HepG2 (cell line): ENCODE measurements around the gene CAPN14. TPM values are rescaled to one million over a fixed set of nuclear protein-coding genes. Genes with fewer than 3 reads are reported as not detected.

Source experiments
- ATAC-seq: fragments of 200-7000 bp; cut with Tn5 transposase; 3 replicates; pipeline ENCODE4 v1.9.1; 2020; ENCODE audit warnings: mild to moderate bottlenecking, moderate library complexity
- BruUV-seq: library from RNA; stranded (reverse); fragments of 400-500 nt; replicated peaks from 2 replicates; lab custom pipeline; 2021; lab: Mats Ljungman, UMichigan
- CTCF ChIA-PET: fragments of 300-600 bp; formaldehyde crosslinking; extraction: SDS; loops from one replicate; lab custom pipeline; 2021; ENCODE audit warnings: low total read pairs, inconsistent platforms, low intra/inter-chr PET ratio; lab: Yijun Ruan, JAX
- POLR2A ChIA-PET: fragments of 350-600 bp; sonication (Branson Sonifier 250); formaldehyde crosslinking; loops from one replicate; lab custom pipeline; 2020; ENCODE audit warnings: antibody characterized with exemption, inconsistent platforms; lab: Yijun Ruan, JAX
- DNase-seq: peaks from one replicate; pipeline ENCODE4 v3.0.0-alpha.2; 2015; ENCODE audit warnings: low spot score
- FAIRE-seq: peaks from 3 replicates; lab custom pipeline; 2011; peaks lifted over from hg19 to GRCh38; lab: Jason Lieb, UNC
- H2AFZ ChIP-seq: one replicate; pipeline ENCODE4 v1.6.1; 2011; ENCODE audit warnings: low read length, inconsistent platforms
- H3K27ac ChIP-seq: fragments of 300-600 bp; 3 replicates; pipeline ENCODE4 v1.8.0; 2011; ENCODE audit warnings: mixed run types, mild to moderate bottlenecking, mixed read lengths, low read length, inconsistent platforms; ENCODE audit not compliant: insufficient read depth; ENCODE audit errors: extremely low read length
- H3K27me3 ChIP-seq, 2 experiments: fragments of 200-600 bp in 1 of 2; 2 replicates in 1 of 2; 3 replicates in 1 of 2; pipeline versions ENCODE4 v1.6.0 to v1.8.0; 2011; ENCODE audit warnings: low read length in 2 of 2, mild to moderate bottlenecking in 2 of 2, moderate library complexity in 2 of 2, inconsistent platforms in 1 of 2; ENCODE audit not compliant: insufficient read depth in 2 of 2, control insufficient read depth in 1 of 2
- H3K36me3 ChIP-seq, 2 experiments: fragments of 200-600 bp in 1 of 2; replicated peaks in 1 of 2; 2 replicates in 1 of 2; 3 replicates in 1 of 2; pipeline versions ENCODE4 v1.5.1 to v1.8.0; 2011; ENCODE audit warnings: low read length in 2 of 2, inconsistent platforms in 1 of 2; ENCODE audit not compliant: insufficient read depth in 2 of 2, control insufficient read depth in 1 of 2
- H3K4me1 ChIP-seq: 2 replicates; pipeline ENCODE4 v1.5.1; 2012; ENCODE audit warnings: low read length, inconsistent platforms; ENCODE audit not compliant: insufficient read depth
- H3K4me2 ChIP-seq: 2 replicates; pipeline ENCODE4 v1.6.0; 2011; ENCODE audit warnings: low read depth, low read length, inconsistent platforms
- H3K4me3 ChIP-seq, 3 experiments: fragments of 200-600 bp in 1 of 3; sonication (generic), shearing (Covaris generic) in 1 of 3; replicated peaks in 1 of 3; 2 replicates each; pipeline ENCODE4 v1.5.1; 2011 to 2016; ENCODE audit warnings: low read length in 3 of 3, inconsistent platforms in 2 of 3, low read depth in 2 of 3, mild to moderate bottlenecking in 2 of 3, control low read depth in 1 of 3, mixed read lengths in 1 of 3; ENCODE audit not compliant: insufficient read depth in 1 of 3
- H3K79me2 ChIP-seq: one replicate; pipeline ENCODE4 v1.6.1; 2011; ENCODE audit warnings: low read length, inconsistent platforms; ENCODE audit not compliant: insufficient read depth
- H3K9ac ChIP-seq: 2 replicates; pipeline ENCODE4 v1.6.0; 2011; ENCODE audit warnings: mild to moderate bottlenecking, low read depth, low read length, inconsistent platforms; ENCODE audit not compliant: insufficient read depth
- H3K9me3 ChIP-seq: 2 replicates; pipeline ENCODE4 v1.5.1; 2012; ENCODE audit warnings: mild to moderate bottlenecking, low read length
- H4K20me1 ChIP-seq: 2 replicates; pipeline ENCODE4 v1.6.0; 2011; ENCODE audit warnings: inconsistent platforms, mild to moderate bottlenecking, low read length, moderate library complexity; ENCODE audit not compliant: insufficient read depth
- AFF4 ChIP-seq: sonication (generic); formaldehyde crosslinking; IDR thresholded peaks from 2 replicates; pipeline ENCODE4 v1.4.0; 2020; ENCODE audit warnings: missing genetic modification reagents
- CBFB ChIP-seq: sonication (generic); formaldehyde crosslinking; IDR thresholded peaks from 2 replicates; pipeline ENCODE4 v1.4.0; 2020; ENCODE audit warnings: missing genetic modification reagents
- CHD4 ChIP-seq: fragments of 200-600 bp; sonication (generic); IDR thresholded peaks from 2 replicates; pipeline ENCODE4 v1.7.0; 2017; ENCODE audit warnings: mild to moderate bottlenecking, low read length, borderline replicate concordance
- E2F2 ChIP-seq: sonication (generic); formaldehyde crosslinking; IDR thresholded peaks from 2 replicates; pipeline ENCODE4 v1.4.0; 2020; ENCODE audit warnings: missing genetic modification reagents, borderline replicate concordance
- NPAS2 ChIP-seq: sonication (generic); formaldehyde crosslinking; IDR thresholded peaks from 2 replicates; pipeline ENCODE4 v1.8.0; 2022; ENCODE audit warnings: mild to moderate bottlenecking, missing genetic modification reagents, borderline replicate concordance
- SP2 ChIP-seq: sonication (generic); formaldehyde crosslinking; IDR thresholded peaks from 2 replicates; pipeline ENCODE4 v1.5.1; 2020; ENCODE audit warnings: mild to moderate bottlenecking, missing genetic modification reagents
- ZMYM2 ChIP-seq: sonication (generic); formaldehyde crosslinking; IDR thresholded peaks from 2 replicates; pipeline ENCODE4 v1.8.0; 2022; ENCODE audit warnings: mild to moderate bottlenecking, missing genetic modification reagents
- ZNF589 ChIP-seq: sonication (generic); formaldehyde crosslinking; conservative IDR thresholded peaks from 2 replicates; pipeline ENCODE4 v1.8.0; 2022; ENCODE audit warnings: mild to moderate bottlenecking, moderate library complexity, missing genetic modification reagents
- ZNF850 ChIP-seq: sonication (generic); formaldehyde crosslinking; conservative IDR thresholded peaks from 2 replicates; pipeline ENCODE4 v1.9.0; 2021; ENCODE audit warnings: mild to moderate bottlenecking, missing genetic modification reagents
- WGBS: methylation state at CpG from one replicate; pipeline ENCODE4 v1.1.6; 2017; ENCODE audit warnings: low lambda C conversion rate; 5-methylcytosine and 5-hydroxymethylcytosine counted together
- in situ Hi-C: cut with HindIII; loops from 2 replicates; pipeline ENCODE4 v1.10.0; 2017; ENCODE audit warnings: low pct_unique_long_range_greater_than_20kb; ENCODE audit not compliant: extremely low pct_ligation_motif_present
- intact Hi-C: fragments of 100-400 bp; cut with micrococcal nuclease; formaldehyde crosslinking; loops from one replicate; pipeline ENCODE4 v1.10.0; 2022; ENCODE audit not compliant: unreplicated experiment
- polyA plus RNA-seq, 8 experiments: library from polyadenylated mRNA; depleted of rRNA in 3 of 8; stranded (reverse) in 7 of 8; unstranded in 1 of 8; fragments of >200 nt; fragmentation: Illumina TruSeq in 4 of 8; extraction: Trizol in 4 of 8; gene quantifications; 2 replicates each; pipeline versions ENCODE4 v1.2.1 to v1.2.3, GENCODE V29; 2011 to 2016; ENCODE audit warnings: low read depth in 4 of 8, missing spikeins in 1 of 8, mixed read lengths in 1 of 8; ENCODE audit not compliant: insufficient read depth in 1 of 8
- total RNA-seq, 5 experiments: library from RNA; depleted of rRNA; stranded (reverse); fragments of >200 nt; fragmentation: Illumina TruSeq; extraction: Trizol; gene quantifications; 2 replicates each; pipeline ENCODE4 v1.2.3, GENCODE V29; 2016; ENCODE audit warnings: low read depth in 1 of 5

Gene CAPN14
- total and polyA plus RNA-seq, 2 of the 13 experiments (the other 11 are each of a cell fraction or from before 2014, with no cell fraction given): not detected

GRCh38 chr2:31231571-31232302, 14.4 kb upstream of the CAPN14 start:
- TF ChIP-seq ZMYM2 (CRISPR knock-in tag) (no peak), AFF4 (CRISPR knock-in tag) (no peak), NPAS2 (no peak), E2F2 (CRISPR knock-in tag) (no peak), ZNF589 (CRISPR knock-in tag) (no peak), ZNF850 (CRISPR knock-in tag) (no peak), CHD4 (no peak), SP2 (CRISPR knock-in tag) (no peak), CBFB (CRISPR knock-in tag) (no peak)
- Histone ChIP-seq H4K20me1 (no peaks in the 10 kb centered on the region), H3K27ac (no peak overlapping the region), H3K27me3 (peaks cover 0 to 23% of the 10 kb centered on the region in 2 experiments; a peak in 3 of 5 replicates), H3K9ac (no peak overlapping the region), H3K4me2 (no peak overlapping the region), H3K4me3 (no peak overlapping the region), H3K9me3 (no peaks in the 10 kb centered on the region), H3K79me2 (no peaks in the 10 kb centered on the region), H3K4me1 (no peaks in the 10 kb centered on the region), H2AFZ (no peak overlapping the region), H3K36me3 (no peaks in the 10 kb centered on the region)
- intact Hi-C loops: no loop called here
- WGBS: 30% methylated on average over 15 of the region's 15 CpGs
- BruUV-seq: no TSS peak
- FAIRE-seq (no peak), DNase-seq (no peak), ATAC-seq (no peak)
- in situ Hi-C loops: no loop called here
- POLR2A ChIA-PET: no interaction called here
- CTCF ChIA-PET: no interaction called here
